ENCODE data around the gene TP53I11.

The TP53I11 gene

GRCh38 chr11:44938066-44938691 lies 12.5 kb downstream of the TP53I11 start:
- no peak for DNase-seq

- no peak for DNase-seq
These were observed 13.6 kb downstream of the TP53I11 start for GRCh38 chr11:44936951-44937543.

- DNase-seq: peak; percentile 81 to 83
These were observed 14.2 kb downstream of the TP53I11 start for GRCh38 chr11:44936525-44936924.

- DNase-seq: no peak
These were observed 15.9 kb downstream of the TP53I11 start for GRCh38 chr11:44934735-44935250.

GRCh38 chr11:44934110-44934509 lies 16.6 kb downstream of the TP53I11 start:
- DNase-seq: no peak

GRCh38 chr11:44931466-44931865 lies 19.2 kb downstream of the TP53I11 start:
- DNase-seq: no peak

- no peak for DNase-seq
These were observed 19.9 kb downstream of the TP53I11 start for GRCh38 chr11:44930588-44931302.

- no peak for DNase-seq
These were observed 21.9 kb downstream of the TP53I11 start for GRCh38 chr11:44928816-44929215.

- no peak for DNase-seq
These were observed 22.5 kb downstream of the TP53I11 start for GRCh38 chr11:44928144-44928543.

GRCh38 chr11:44927174-44927661 lies 23.5 kb downstream of the TP53I11 start:
- DNase-seq: peak; percentile 37 to 49

GRCh38 chr11:44926036-44926435 lies 24.6 kb downstream of the TP53I11 start:
- no peak for DNase-seq

GRCh38 chr11:44923806-44924205 lies 26.9 kb downstream of the TP53I11 start:
- DNase-seq: no peak

GRCh38 chr11:44923115-44923514 lies 27.6 kb downstream of the TP53I11 start:
- no peak for DNase-seq

- no peak for DNase-seq
These were observed 30.2 kb downstream of the TP53I11 start for GRCh38 chr11:44920451-44920850.

- no peak for DNase-seq
These were observed 32.9 kb downstream of the TP53I11 start for GRCh38 chr11:44917741-44918140.

GRCh38 chr11:44916801-44917385 lies 33.8 kb downstream of the TP53I11 start:
- peak in 1 of 2 donors; percentile 28 for DNase-seq

- DNase-seq: no peak
These were observed 34.4 kb downstream of the TP53I11 start for GRCh38 chr11:44916331-44916730.

GRCh38 chr11:44915621-44916020 lies 35.1 kb downstream of the TP53I11 start:
- DNase-seq: peak; percentile 10 to 33

- no peak for DNase-seq
These were observed 35.7 kb downstream of the TP53I11 start for GRCh38 chr11:44915004-44915403.

- DNase-seq: no peak
These were observed 36.6 kb downstream of the TP53I11 start for GRCh38 chr11:44914105-44914504.

GRCh38 chr11:44913502-44913901 lies 37.2 kb downstream of the TP53I11 start:
- DNase-seq: no peak

GRCh38 chr11:44912270-44912987 lies 38.3 kb downstream of the TP53I11 start:
- no peak for DNase-seq

Measured in CD4-positive, alpha-beta T cell treated with Interleukin-1 beta for 1 hour (primary cell).